Small intestine (tissue), 7 donors: ENCODE data around the gene GYG2. TPM values are rescaled to one million over a fixed set of nuclear protein-coding genes. Genes with fewer than 3 reads are reported as not detected.

Experiments used
- DNase-seq, 2 donors: peaks; one replicate each; pipeline versions ENCODE4 v3.0.0 to v3.0.0-alpha.2; 2013
- FAIRE-seq: peaks from 2 replicates; lab custom pipeline; 2012; peaks lifted over from hg19 to GRCh38; lab: Jason Lieb, UNC
- H3K27ac ChIP-seq, 3 donors: one replicate each; pipeline ENCODE4 v1.5.1; 2013; ENCODE audit warnings: low read length in 2 of 3, mild to moderate bottlenecking in 2 of 3, control low read depth in 1 of 3, inconsistent platforms in 1 of 3, low read depth in 1 of 3, moderate library complexity in 1 of 3
- H3K27me3 ChIP-seq, 3 donors: one replicate each; pipeline ENCODE4 v1.6.1; 2013; ENCODE audit warnings: low read length in 3 of 3, inconsistent platforms in 1 of 3; ENCODE audit not compliant: control insufficient read depth in 3 of 3, insufficient read depth in 3 of 3
- H3K36me3 ChIP-seq, 3 donors: one replicate each; pipeline ENCODE4 v1.6.1; 2013; ENCODE audit warnings: low read length in 3 of 3, inconsistent platforms in 1 of 3, low read depth in 1 of 3, mild to moderate bottlenecking in 1 of 3, moderate library complexity in 1 of 3; ENCODE audit not compliant: control insufficient read depth in 3 of 3, insufficient read depth in 2 of 3
- H3K4me1 ChIP-seq, 3 donors: one replicate each; pipeline ENCODE4 v1.6.1; 2013; ENCODE audit warnings: low read length in 2 of 3, inconsistent platforms in 1 of 3, low read depth in 1 of 3, mild to moderate bottlenecking in 1 of 3, moderate library complexity in 1 of 3; ENCODE audit not compliant: control insufficient read depth in 3 of 3, insufficient read depth in 2 of 3
- H3K4me3 ChIP-seq, 3 donors: one replicate each; pipeline ENCODE4 v1.5.1; 2013; ENCODE audit warnings: low read length in 3 of 3, control low read depth in 1 of 3, inconsistent platforms in 1 of 3, low read depth in 1 of 3, mild to moderate bottlenecking in 1 of 3, moderate library complexity in 1 of 3
- H3K9me3 ChIP-seq, 2 donors: one replicate each; pipeline ENCODE4 v1.6.1; 2013; ENCODE audit warnings: low read depth in 1 of 2, low read length in 1 of 2; ENCODE audit not compliant: control insufficient read depth in 2 of 2, insufficient read depth in 1 of 2
- WGBS, 3 donors: extraction: QIAGEN DNeasy Blood & Tissue Kit; methylation state at CpG; one replicate each; pipeline ENCODE4 v1.1.7; 2013; 5-methylcytosine and 5-hydroxymethylcytosine counted together
- polyA plus RNA-seq, 4 donors: library from polyadenylated mRNA; stranded (reverse) in 3 of 4; unstranded in 1 of 4; fragments of 200-250 nt in 3 of 4; fragments of 120-200 nt in 1 of 4; gene quantifications; one replicate each; pipeline versions ENCODE4 v1.2.1 to v1.2.3, GENCODE V29; 2013
- donor health status: healthy with polysubstance abuse.
- donor health status: control.
- donor health status: control.
- donor health status: Bipolar disorder and iron deficiency.
- donor health status: healthy.

Gene GYG2
- polyA plus RNA-seq, 4 donors, result 1.6 to 12.5 (median 4.3) TPM

- no peaks in the 10 kb centered on the region for H3K27me3 ChIP-seq
- no peak overlapping the region for H3K4me3 ChIP-seq
- H3K36me3 ChIP-seq, result peaks cover 0 to 8% (median 0%) of the 10 kb centered on the region in 3 donors
- peaks cover 0 to 2% of the 10 kb centered on the region in 2 donors for H3K9me3 ChIP-seq
- H3K4me1 ChIP-seq, result no peaks in the 10 kb centered on the region
- FAIRE-seq (no peak), DNase-seq (no peak)
- H3K27ac ChIP-seq, result no peak overlapping the region
These were observed 41.9 kb downstream of the GYG2 start for GRCh38 chrX:2870650-2871049.

- no peaks in the 10 kb centered on the region for H3K27me3 ChIP-seq
- peaks cover 0 to 2% of the 10 kb centered on the region in 2 donors for H3K9me3 ChIP-seq
- FAIRE-seq (no peak), DNase-seq (no peak)
- no peak overlapping the region for H3K27ac ChIP-seq
- H3K4me3 ChIP-seq, result no peak overlapping the region
- WGBS, 3 donors, result 68 to 78% (median 74%) methylated on average over 2 of the region's 2 CpGs
- peaks cover 0 to 7% (median 0%) of the 10 kb centered on the region in 3 donors for H3K36me3 ChIP-seq
- H3K4me1 ChIP-seq, result no peaks in the 10 kb centered on the region
These were observed 43.1 kb downstream of the GYG2 start for GRCh38 chrX:2871831-2872230.

- 92 to 93% (median 93%) methylated on average over 7 of the region's 7 CpGs for WGBS, 3 donors
- no peak overlapping the region for H3K4me3 ChIP-seq
- H3K9me3 ChIP-seq, result peaks cover 0 to 2% of the 10 kb centered on the region in 2 donors
- H3K27ac ChIP-seq, result no peak overlapping the region
- DNase-seq (no peak), FAIRE-seq (no peak)
- peaks cover 0 to 6% (median 0%) of the 10 kb centered on the region in 3 donors for H3K36me3 ChIP-seq
- no peaks in the 10 kb centered on the region for H3K4me1 ChIP-seq
- H3K27me3 ChIP-seq, result no peaks in the 10 kb centered on the region
These were observed 44.0 kb downstream of the GYG2 start for GRCh38 chrX:2872671-2873277.

- Histone ChIP-seq H3K9me3 (peaks cover 0 to 2% of the 10 kb centered on the region in 2 donors), H3K4me3 (no peak overlapping the region), H3K4me1 (no peaks in the 10 kb centered on the region), H3K27me3 (no peaks in the 10 kb centered on the region), H3K27ac (no peak overlapping the region), H3K36me3 (peaks cover 0 to 6% (median 0%) of the 10 kb centered on the region in 3 donors)
- DNase-seq, result no peak
- FAIRE-seq, result no peak
- WGBS, 3 donors, result 79 to 93% (median 90%) methylated on average over 5 of the region's 5 CpGs
These were observed 45.7 kb downstream of the GYG2 start for GRCh38 chrX:2874222-2875135.

- DNase-seq (no peak), FAIRE-seq (no peak)
- Histone ChIP-seq H3K9me3 (peaks cover 0 to 2% of the 10 kb centered on the region in 2 donors), H3K36me3 (peaks cover 0 to 6% (median 0%) of the 10 kb centered on the region in 3 donors), H3K27ac (no peak overlapping the region), H3K4me3 (no peak overlapping the region), H3K27me3 (no peaks in the 10 kb centered on the region), H3K4me1 (no peaks in the 10 kb centered on the region)
- WGBS, 3 donors, result 98 to 100% (median 99%) methylated on average over 3 of the region's 3 CpGs
These were observed 46.4 kb downstream of the GYG2 start for GRCh38 chrX:2875136-2875481.

GRCh38 chrX:2875798-2876399, 47.2 kb downstream of the GYG2 start:
- 47 to 73% (median 49%) methylated on average over 6 of the region's 6 CpGs for WGBS, 3 donors
- Histone ChIP-seq H3K4me1 (no peaks in the 10 kb centered on the region), H3K9me3 (peaks cover 0 to 2% of the 10 kb centered on the region in 2 donors), H3K36me3 (peaks cover 0 to 7% (median 0%) of the 10 kb centered on the region in 3 donors), H3K4me3 (no peak overlapping the region), H3K27ac (no peak overlapping the region), H3K27me3 (no peaks in the 10 kb centered on the region)
- DNase-seq (peak; percentile 10 to 23), FAIRE-seq (no peak)

- Histone ChIP-seq H3K4me3 (no peak overlapping the region), H3K9me3 (peaks cover 0 to 2% of the 10 kb centered on the region in 2 donors), H3K27me3 (no peaks in the 10 kb centered on the region), H3K27ac (no peak overlapping the region), H3K4me1 (no peaks in the 10 kb centered on the region), H3K36me3 (peaks cover 0 to 11% (median 0%) of the 10 kb centered on the region in 3 donors)
- no peak for DNase-seq
- WGBS, 3 donors, result 51 to 62% (median 56%) methylated on average over 2 of the region's 2 CpGs
- no peak for FAIRE-seq
These were observed 49.8 kb downstream of the GYG2 start for GRCh38 chrX:2878563-2878962.

GRCh38 chrX:2879670-2880069, 50.9 kb downstream of the GYG2 start:
- 88 to 100% (median 88%) methylated on average over 1 of the region's 1 CpG for WGBS, 3 donors
- Histone ChIP-seq H3K27ac (no peak overlapping the region), H3K36me3 (peaks cover 0 to 10% (median 0%) of the 10 kb centered on the region in 3 donors), H3K4me1 (no peaks in the 10 kb centered on the region), H3K4me3 (no peak overlapping the region), H3K9me3 (peaks cover 0 to 1% of the 10 kb centered on the region in 2 donors), H3K27me3 (no peaks in the 10 kb centered on the region)
- no peak for DNase-seq
- FAIRE-seq, result peak; percentile 23
